ENCODE results near the gene SLC35B1. TPM values are rescaled to one million over a fixed set of nuclear protein-coding genes. Genes with fewer than 3 reads are reported as not detected.
"Not testable (repeated sequence)": the region's sequence is repeated elsewhere in the genome, so short reads cannot be mapped to it uniquely, and the experiment has no call there.

SLC35B1 gene
- total RNA-seq, 3 donors from 2014 or later, result 31.7 to 60.3 (median 41.5) TPM

- Histone ChIP-seq H3K9me3 (no peaks in the 10 kb centered on the region), H3K4me3 (no peak overlapping the region), H3K36me3 (ENCODE audit: low read depth) (no peaks in the 10 kb centered on the region), H3K4me1 (ENCODE audit: low read depth) (peaks cover 3% of the 10 kb centered on the region)
- intact Hi-C loops (cut with DNase I, micrococcal nuclease), result no loop called here
- DNase-seq (peak; percentile 41 to 69 (median 51)), ATAC-seq (peak; percentile 75)
- TF ChIP-seq, protein P1, sequence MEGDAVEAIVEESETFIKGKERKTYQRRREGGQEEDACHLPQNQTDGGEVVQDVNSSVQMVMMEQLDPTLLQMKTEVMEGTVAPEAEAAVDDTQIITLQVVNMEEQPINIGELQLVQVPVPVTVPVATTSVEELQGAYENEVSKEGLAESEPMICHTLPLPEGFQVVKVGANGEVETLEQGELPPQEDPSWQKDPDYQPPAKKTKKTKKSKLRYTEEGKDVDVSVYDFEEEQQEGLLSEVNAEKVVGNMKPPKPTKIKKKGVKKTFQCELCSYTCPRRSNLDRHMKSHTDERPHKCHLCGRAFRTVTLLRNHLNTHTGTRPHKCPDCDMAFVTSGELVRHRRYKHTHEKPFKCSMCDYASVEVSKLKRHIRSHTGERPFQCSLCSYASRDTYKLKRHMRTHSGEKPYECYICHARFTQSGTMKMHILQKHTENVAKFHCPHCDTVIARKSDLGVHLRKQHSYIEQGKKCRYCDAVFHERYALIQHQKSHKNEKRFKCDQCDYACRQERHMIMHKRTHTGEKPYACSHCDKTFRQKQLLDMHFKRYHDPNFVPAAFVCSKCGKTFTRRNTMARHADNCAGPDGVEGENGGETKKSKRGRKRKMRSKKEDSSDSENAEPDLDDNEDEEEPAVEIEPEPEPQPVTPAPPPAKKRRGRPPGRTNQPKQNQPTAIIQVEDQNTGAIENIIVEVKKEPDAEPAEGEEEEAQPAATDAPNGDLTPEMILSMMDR (IDR thresholded peaks at IDR 0.05), result no peak
Observed at GRCh38 chr17:49730078-49730784, 22.5 kb upstream of the SLC35B1 start.

- no peak overlapping the region for H3K4me3 ChIP-seq
- DNase-seq (no peak), ATAC-seq (no peak)
- intact Hi-C loops (cut with DNase I, micrococcal nuclease), result no loop called here
- TF ChIP-seq, protein P1 (IDR thresholded peaks at IDR 0.05), result no peak
- H3K9me3 ChIP-seq, result no peaks in the 10 kb centered on the region
- H3K36me3 ChIP-seq (ENCODE audit: low read depth), result no peaks in the 10 kb centered on the region
- peaks cover 7% of the 10 kb centered on the region for H3K4me1 ChIP-seq (ENCODE audit: low read depth)
Observed at GRCh38 chr17:49729069-49729468, 21.3 kb upstream of the SLC35B1 start.

DNA sequence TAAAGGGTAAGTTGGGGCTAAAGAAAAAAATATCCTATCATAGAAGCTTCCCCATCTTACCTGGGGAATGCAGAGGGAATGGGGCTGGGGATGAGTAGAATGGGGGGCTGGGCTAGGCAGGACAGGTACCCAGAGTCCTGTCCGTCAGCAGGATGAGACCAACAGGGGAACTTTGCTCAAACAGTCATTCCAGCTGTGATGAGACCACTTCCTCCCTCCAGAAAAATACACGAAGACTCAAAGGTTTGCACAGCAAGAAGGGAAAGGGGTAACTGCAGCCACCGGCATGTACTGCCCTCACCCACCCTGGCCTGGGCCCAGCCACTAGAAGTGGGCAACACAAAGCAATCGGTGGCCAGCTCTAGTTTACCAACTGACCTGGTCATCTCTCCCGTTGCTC is 20.7 kb upstream of the SLC35B1 start:
- no peaks in the 10 kb centered on the region for H3K9me3 ChIP-seq
- ATAC-seq (no peak), DNase-seq (no peak)
- intact Hi-C loops (cut with DNase I, micrococcal nuclease), result no loop called here
- H3K4me1 ChIP-seq (ENCODE audit: low read depth), result peaks cover 12% of the 10 kb centered on the region
- H3K36me3 ChIP-seq (ENCODE audit: low read depth), result no peaks in the 10 kb centered on the region
- TF ChIP-seq, protein P1 (IDR thresholded peaks at IDR 0.05), result no peak
- H3K4me3 ChIP-seq, result no peak overlapping the region

DNA sequence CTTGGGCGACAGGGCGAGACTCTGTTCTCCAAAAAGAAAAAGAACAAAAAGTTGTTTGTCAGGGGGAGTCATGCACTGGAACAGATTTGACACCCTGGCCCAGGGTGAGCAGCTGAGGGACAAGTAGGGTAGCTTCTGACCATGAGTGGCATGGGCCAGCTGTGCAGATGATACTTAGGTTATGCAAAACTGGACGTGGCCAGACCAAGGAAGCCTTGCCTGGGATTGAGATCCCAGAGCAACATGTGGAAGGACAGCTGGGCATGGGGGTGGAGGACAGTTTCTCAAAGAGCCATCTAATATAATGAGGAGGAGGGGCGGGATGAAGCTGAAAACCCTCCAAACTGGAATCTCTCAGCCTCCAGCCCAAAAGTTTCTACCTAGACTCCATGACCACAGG is 19.6 kb upstream of the SLC35B1 start:
- Histone ChIP-seq H3K4me1 (ENCODE audit: low read depth) (peaks cover 12% of the 10 kb centered on the region), H3K36me3 (ENCODE audit: low read depth) (no peaks in the 10 kb centered on the region), H3K9me3 (no peaks in the 10 kb centered on the region), H3K4me3 (no peak overlapping the region)
- intact Hi-C loops (cut with DNase I, micrococcal nuclease), result no loop called here
- DNase-seq, result no peak
- TF ChIP-seq, protein P1 (IDR thresholded peaks at IDR 0.05), result no peak
- ATAC-seq, result no peak

DNA sequence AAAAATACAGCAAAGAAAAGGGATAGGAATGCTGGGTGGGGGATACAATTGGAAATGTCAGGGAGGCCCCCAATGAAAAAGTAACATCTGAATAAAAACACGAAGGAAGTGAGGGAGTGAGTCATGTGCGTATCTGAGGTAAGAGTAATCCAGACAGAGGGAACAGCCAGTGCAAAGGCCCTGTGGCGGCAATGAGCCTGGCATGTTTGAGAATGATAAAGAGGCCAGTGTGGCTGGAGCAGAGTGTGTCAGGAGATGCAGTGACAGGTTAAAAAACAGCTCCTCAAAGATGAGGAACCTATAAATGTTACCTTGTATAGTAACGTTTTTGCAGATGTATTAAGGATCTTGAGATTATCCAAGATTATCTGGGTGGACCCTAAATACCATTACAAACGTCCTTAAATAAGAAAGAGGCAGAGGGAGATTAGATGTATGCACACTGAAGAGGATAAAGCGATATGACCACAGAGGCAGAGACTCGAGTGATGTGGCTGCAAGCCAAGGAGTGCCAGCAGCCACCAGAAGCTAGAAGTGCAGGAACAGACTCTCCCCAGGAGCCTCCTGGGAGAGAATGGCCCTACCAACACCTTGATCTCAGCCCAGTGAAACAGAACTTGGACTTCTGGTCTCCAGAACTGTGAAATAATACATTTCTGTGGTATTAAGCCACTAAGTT is 17.8 kb upstream of the SLC35B1 start:
- intact Hi-C loops (cut with DNase I, micrococcal nuclease), result no loop called here
- no peaks in the 10 kb centered on the region for H3K36me3 ChIP-seq (ENCODE audit: low read depth)
- no peak for DNase-seq
- peaks cover 12% of the 10 kb centered on the region for H3K4me1 ChIP-seq (ENCODE audit: low read depth)
- no peak overlapping the region for H3K4me3 ChIP-seq
- TF ChIP-seq, protein P1 (IDR thresholded peaks at IDR 0.05), result no peak
- H3K9me3 ChIP-seq, result no peaks in the 10 kb centered on the region
- no peak for ATAC-seq

- intact Hi-C loops (cut with DNase I, micrococcal nuclease); H3K4me3 ChIP-seq; ATAC-seq; H3K9me3 ChIP-seq; H3K36me3 ChIP-seq (ENCODE audit: low read depth); DNase-seq: not testable (repeated sequence)
- peaks cover 12% of the 10 kb centered on the region for H3K4me1 ChIP-seq (ENCODE audit: low read depth)
Observed at GRCh38 chr17:49724552-49724951, 16.8 kb upstream of the SLC35B1 start.

All from mucosa of descending colon (tissue), 3 donors.